Measurements from ENCODE around the gene ANKMY1. TPM values are rescaled to one million over a fixed set of nuclear protein-coding genes. Genes with fewer than 3 reads are reported as not detected.

ANKMY1 gene
- total and polyA plus RNA-seq, 2 of the 13 experiments (the other 11 are each of a cell fraction or from before 2014, with no cell fraction given) = 11.7 to 18.8 TPM

DNA sequence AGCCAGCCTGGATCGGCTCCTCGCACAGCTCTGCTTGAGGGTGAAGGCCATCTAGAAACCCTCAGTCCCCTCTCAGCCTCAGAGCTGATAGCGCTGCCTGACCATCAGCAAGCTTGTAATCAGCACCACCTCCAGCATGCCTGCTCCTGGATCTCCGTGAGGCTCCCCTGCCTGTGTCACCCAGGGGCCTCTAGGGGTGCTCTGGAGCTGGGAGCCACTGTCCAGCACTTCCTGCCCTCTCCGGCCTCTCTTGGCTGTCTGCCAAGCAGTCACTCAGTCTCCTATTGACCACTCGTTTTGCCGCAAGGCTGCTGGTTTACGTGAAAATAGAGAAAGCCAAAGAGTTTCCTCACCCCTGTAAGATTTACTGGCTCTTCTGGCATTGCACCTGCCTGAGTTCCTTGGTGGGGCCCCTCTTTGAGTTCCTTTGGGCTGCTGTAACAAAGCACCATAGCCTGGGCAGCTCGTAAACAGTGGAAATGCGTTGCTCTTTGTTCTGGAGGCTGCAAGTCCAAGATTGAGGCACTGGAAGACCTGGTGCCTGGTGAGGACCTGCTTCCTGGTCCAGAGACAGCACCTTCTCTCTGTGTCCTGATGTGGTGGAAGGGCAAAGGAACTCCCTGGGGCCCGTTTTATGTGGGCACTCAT is 46.6 kb upstream of the ANKMY1 start (continued):
- TF ChIP-seq SP5 (CRISPR knock-in tag; IDR thresholded peaks at IDR 0.05; ENCODE audit: borderline replicate concordance, low read depth) (peak; percentile 57; the same call in 1 of the 2 replicates), PRMT3 (CRISPR knock-in tag; IDR thresholded peaks at IDR 0.05; ENCODE audit: borderline replicate concordance, low read depth) (no peak), ZNF781 (CRISPR knock-in tag; IDR thresholded peaks at IDR 0.05; ENCODE audit: borderline replicate concordance, not compliant biosample characterization) (no peak), EED (CRISPR knock-in tag; IDR thresholded peaks at IDR 0.05) (no peak), SIN3B (IDR thresholded peaks at IDR 0.05; ENCODE audit: low read length) (no peak), DNMT3B (CRISPR knock-in tag; conservative IDR thresholded peaks at IDR 0.05) (0 out of 2 replicates have a peak, but pooled peaks have one; percentile 46), PHB2 (IDR thresholded peaks at IDR 0.05; ENCODE audit: partially characterized antibody) (no peak), ZNF644 (CRISPR knock-in tag; IDR thresholded peaks at IDR 0.05; ENCODE audit: low read depth) (no peak), ZNF24 (IDR thresholded peaks at IDR 0.05) (no peak), AGO1 (IDR thresholded peaks at IDR 0.05; ENCODE audit: low read depth, low read length, poor library complexity, severe bottlenecking) (no peak), TGIF2 (CRISPR knock-in tag; IDR thresholded peaks at IDR 0.05) (peak; percentile 72; the same call in 1 of the 2 replicates)
- TF ChIP-seq, protein P1, sequence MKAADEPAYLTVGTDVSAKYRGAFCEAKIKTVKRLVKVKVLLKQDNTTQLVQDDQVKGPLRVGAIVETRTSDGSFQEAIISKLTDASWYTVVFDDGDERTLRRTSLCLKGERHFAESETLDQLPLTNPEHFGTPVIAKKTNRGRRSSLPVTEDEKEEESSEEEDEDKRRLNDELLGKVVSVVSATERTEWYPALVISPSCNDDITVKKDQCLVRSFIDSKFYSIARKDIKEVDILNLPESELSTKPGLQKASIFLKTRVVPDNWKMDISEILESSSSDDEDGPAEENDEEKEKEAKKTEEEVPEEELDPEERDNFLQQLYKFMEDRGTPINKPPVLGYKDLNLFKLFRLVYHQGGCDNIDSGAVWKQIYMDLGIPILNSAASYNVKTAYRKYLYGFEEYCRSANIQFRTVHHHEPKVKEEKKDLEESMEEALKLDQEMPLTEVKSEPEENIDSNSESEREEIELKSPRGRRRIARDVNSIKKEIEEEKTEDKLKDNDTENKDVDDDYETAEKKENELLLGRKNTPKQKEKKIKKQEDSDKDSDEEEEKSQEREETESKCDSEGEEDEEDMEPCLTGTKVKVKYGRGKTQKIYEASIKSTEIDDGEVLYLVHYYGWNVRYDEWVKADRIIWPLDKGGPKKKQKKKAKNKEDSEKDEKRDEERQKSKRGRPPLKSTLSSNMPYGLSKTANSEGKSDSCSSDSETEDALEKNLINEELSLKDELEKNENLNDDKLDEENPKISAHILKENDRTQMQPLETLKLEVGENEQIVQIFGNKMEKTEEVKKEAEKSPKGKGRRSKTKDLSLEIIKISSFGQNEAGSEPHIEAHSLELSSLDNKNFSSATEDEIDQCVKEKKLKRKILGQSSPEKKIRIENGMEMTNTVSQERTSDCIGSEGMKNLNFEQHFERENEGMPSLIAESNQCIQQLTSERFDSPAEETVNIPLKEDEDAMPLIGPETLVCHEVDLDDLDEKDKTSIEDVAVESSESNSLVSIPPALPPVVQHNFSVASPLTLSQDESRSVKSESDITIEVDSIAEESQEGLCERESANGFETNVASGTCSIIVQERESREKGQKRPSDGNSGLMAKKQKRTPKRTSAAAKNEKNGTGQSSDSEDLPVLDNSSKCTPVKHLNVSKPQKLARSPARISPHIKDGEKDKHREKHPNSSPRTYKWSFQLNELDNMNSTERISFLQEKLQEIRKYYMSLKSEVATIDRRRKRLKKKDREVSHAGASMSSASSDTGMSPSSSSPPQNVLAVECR (CRISPR knock-in tag; IDR thresholded peaks at IDR 0.05; ENCODE audit: borderline replicate concordance) = peak; percentile 66; the same call in 1 of the 2 replicates
- TF ChIP-seq, protein P2, sequence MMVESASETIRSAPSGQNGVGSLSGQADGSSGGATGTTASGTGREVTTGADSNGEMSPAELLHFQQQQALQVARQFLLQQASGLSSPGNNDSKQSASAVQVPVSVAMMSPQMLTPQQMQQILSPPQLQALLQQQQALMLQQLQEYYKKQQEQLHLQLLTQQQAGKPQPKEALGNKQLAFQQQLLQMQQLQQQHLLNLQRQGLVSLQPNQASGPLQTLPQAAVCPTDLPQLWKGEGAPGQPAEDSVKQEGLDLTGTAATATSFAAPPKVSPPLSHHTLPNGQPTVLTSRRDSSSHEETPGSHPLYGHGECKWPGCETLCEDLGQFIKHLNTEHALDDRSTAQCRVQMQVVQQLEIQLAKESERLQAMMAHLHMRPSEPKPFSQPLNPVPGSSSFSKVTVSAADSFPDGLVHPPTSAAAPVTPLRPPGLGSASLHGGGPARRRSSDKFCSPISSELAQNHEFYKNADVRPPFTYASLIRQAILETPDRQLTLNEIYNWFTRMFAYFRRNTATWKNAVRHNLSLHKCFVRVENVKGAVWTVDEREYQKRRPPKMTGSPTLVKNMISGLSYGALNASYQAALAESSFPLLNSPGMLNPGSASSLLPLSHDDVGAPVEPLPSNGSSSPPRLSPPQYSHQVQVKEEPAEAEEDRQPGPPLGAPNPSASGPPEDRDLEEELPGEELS (CRISPR knock-in tag; IDR thresholded peaks at IDR 0.05) = peak; percentile 74
- TF ChIP-seq, protein P3, sequence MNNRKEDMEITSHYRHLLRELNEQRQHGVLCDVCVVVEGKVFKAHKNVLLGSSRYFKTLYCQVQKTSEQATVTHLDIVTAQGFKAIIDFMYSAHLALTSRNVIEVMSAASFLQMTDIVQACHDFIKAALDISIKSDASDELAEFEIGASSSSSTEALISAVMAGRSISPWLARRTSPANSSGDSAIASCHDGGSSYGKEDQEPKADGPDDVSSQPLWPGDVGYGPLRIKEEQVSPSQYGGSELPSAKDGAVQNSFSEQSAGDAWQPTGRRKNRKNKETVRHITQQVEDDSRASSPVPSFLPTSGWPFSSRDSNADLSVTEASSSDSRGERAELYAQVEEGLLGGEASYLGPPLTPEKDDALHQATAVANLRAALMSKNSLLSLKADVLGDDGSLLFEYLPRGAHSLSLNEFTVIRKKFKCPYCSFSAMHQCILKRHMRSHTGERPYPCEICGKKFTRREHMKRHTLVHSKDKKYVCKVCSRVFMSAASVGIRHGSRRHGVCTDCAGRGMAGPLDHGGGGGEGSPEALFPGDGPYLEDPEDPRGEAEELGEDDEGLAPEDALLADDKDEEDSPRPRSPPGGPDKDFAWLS (CRISPR knock-in tag; IDR thresholded peaks at IDR 0.05; ENCODE audit: borderline replicate concordance) = no peak
- TF ChIP-seq, protein P4, sequence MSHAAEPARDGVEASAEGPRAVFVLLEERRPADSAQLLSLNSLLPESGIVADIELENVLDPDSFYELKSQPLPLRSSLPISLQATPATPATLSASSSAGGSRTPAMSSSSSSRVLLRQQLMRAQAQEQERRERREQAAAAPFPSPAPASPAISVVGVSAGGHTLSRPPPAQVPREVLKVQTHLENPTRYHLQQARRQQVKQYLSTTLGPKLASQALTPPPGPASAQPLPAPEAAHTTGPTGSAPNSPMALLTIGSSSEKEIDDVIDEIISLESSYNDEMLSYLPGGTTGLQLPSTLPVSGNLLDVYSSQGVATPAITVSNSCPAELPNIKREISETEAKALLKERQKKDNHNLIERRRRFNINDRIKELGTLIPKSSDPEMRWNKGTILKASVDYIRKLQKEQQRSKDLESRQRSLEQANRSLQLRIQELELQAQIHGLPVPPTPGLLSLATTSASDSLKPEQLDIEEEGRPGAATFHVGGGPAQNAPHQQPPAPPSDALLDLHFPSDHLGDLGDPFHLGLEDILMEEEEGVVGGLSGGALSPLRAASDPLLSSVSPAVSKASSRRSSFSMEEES (CRISPR knock-in tag; IDR thresholded peaks at IDR 0.05) = peak; percentile 57; the same call in 1 of the 2 replicates

Data from HepG2 (cell line).